ENCODE measurements around the gene GBE1.

GBE1 gene

GRCh38 chr3:81744366-81744765, 17.1 kb downstream of the GBE1 start:
- no peaks in the 10 kb centered on the region for H3K9me3 Mint-ChIP-seq
- DNase-seq (ENCODE audit: low spot score in 2 of 2) (no peak), ATAC-seq (replicated peaks; ENCODE audit: extremely low read depth, poor library complexity, severe bottlenecking) (no peak)
- no peaks in the 10 kb centered on the region for H3K36me3 Mint-ChIP-seq (ENCODE audit: insufficient read depth)
- H3K4me3 Mint-ChIP-seq = no peak overlapping the region
- no peaks in the 10 kb centered on the region for H3K27me3 Mint-ChIP-seq
- no peaks in the 10 kb centered on the region for H3K4me1 Mint-ChIP-seq
- H3K27ac Mint-ChIP-seq (ENCODE audit: low read depth) = no peak overlapping the region

- DNase-seq (ENCODE audit: low spot score in 2 of 2) = no peak
- Mint-ChIP-seq H3K27ac (ENCODE audit: low read depth) (no peak overlapping the region), H3K4me3 (no peak overlapping the region), H3K4me1 (no peaks in the 10 kb centered on the region), H3K36me3 (ENCODE audit: insufficient read depth) (no peaks in the 10 kb centered on the region), H3K9me3 (no peaks in the 10 kb centered on the region), H3K27me3 (no peaks in the 10 kb centered on the region)
- ATAC-seq (replicated peaks; ENCODE audit: extremely low read depth, poor library complexity, severe bottlenecking) = no peak
Measured at GRCh38 chr3:81743096-81744025, 18.1 kb downstream of the GBE1 start.

- H3K9me3 Mint-ChIP-seq = no peaks in the 10 kb centered on the region
- ATAC-seq (replicated peaks; ENCODE audit: extremely low read depth, poor library complexity, severe bottlenecking) = no peak
- no peaks in the 10 kb centered on the region for H3K4me1 Mint-ChIP-seq
- no peaks in the 10 kb centered on the region for H3K27me3 Mint-ChIP-seq
- no peak overlapping the region for H3K27ac Mint-ChIP-seq (ENCODE audit: low read depth)
- H3K4me3 Mint-ChIP-seq = no peak overlapping the region
- no peak for DNase-seq (ENCODE audit: low spot score in 2 of 2)
- no peaks in the 10 kb centered on the region for H3K36me3 Mint-ChIP-seq (ENCODE audit: insufficient read depth)
Measured at GRCh38 chr3:81742581-81742980, 18.9 kb downstream of the GBE1 start.

- Mint-ChIP-seq H3K4me1 (no peaks in the 10 kb centered on the region), H3K27me3 (no peaks in the 10 kb centered on the region), H3K27ac (ENCODE audit: low read depth) (no peak overlapping the region), H3K36me3 (ENCODE audit: insufficient read depth) (no peaks in the 10 kb centered on the region), H3K4me3 (no peak overlapping the region), H3K9me3 (no peaks in the 10 kb centered on the region)
- ATAC-seq (replicated peaks; ENCODE audit: extremely low read depth, poor library complexity, severe bottlenecking) (no peak), DNase-seq (ENCODE audit: low spot score in 2 of 2) (no peak)
Measured at GRCh38 chr3:81741216-81741615, 20.2 kb downstream of the GBE1 start.

GRCh38 chr3:81740731-81741130, 20.7 kb downstream of the GBE1 start:
- Mint-ChIP-seq H3K9me3 (no peaks in the 10 kb centered on the region), H3K4me3 (no peak overlapping the region), H3K27me3 (no peaks in the 10 kb centered on the region), H3K4me1 (no peaks in the 10 kb centered on the region), H3K36me3 (ENCODE audit: insufficient read depth) (no peaks in the 10 kb centered on the region), H3K27ac (ENCODE audit: low read depth) (no peak overlapping the region)
- DNase-seq (ENCODE audit: low spot score in 2 of 2) (no peak), ATAC-seq (replicated peaks; ENCODE audit: extremely low read depth, poor library complexity, severe bottlenecking) (no peak)

GRCh38 chr3:81735334-81735733, 26.1 kb downstream of the GBE1 start:
- ATAC-seq (replicated peaks; ENCODE audit: extremely low read depth, poor library complexity, severe bottlenecking) = no peak
- H3K4me1 Mint-ChIP-seq = no peaks in the 10 kb centered on the region
- H3K4me3 Mint-ChIP-seq = no peak overlapping the region
- no peaks in the 10 kb centered on the region for H3K9me3 Mint-ChIP-seq
- H3K27ac Mint-ChIP-seq (ENCODE audit: low read depth) = no peak overlapping the region
- no peaks in the 10 kb centered on the region for H3K27me3 Mint-ChIP-seq
- no peaks in the 10 kb centered on the region for H3K36me3 Mint-ChIP-seq (ENCODE audit: insufficient read depth)
- no peak for DNase-seq (ENCODE audit: low spot score in 2 of 2)

- H3K27me3 Mint-ChIP-seq = no peaks in the 10 kb centered on the region
Measured at GRCh38 chr3:81734742-81735141, 26.7 kb downstream of the GBE1 start.

GRCh38 chr3:81732642-81733041, 28.8 kb downstream of the GBE1 start:
- Mint-ChIP-seq H3K4me1 (no peaks in the 10 kb centered on the region), H3K27ac (ENCODE audit: low read depth) (no peak overlapping the region), H3K9me3 (no peaks in the 10 kb centered on the region), H3K27me3 (no peaks in the 10 kb centered on the region), H3K36me3 (ENCODE audit: insufficient read depth) (no peaks in the 10 kb centered on the region), H3K4me3 (no peak overlapping the region)
- ATAC-seq (replicated peaks; ENCODE audit: extremely low read depth, poor library complexity, severe bottlenecking) (no peak), DNase-seq (ENCODE audit: low spot score in 2 of 2) (no peak)

More at GRCh38 chr3:81734742-81735141, 26.7 kb downstream of the GBE1 start:
- DNase-seq (ENCODE audit: low spot score in 2 of 2) (no peak), ATAC-seq (replicated peaks; ENCODE audit: extremely low read depth, poor library complexity, severe bottlenecking) (no peak)
- Mint-ChIP-seq H3K4me3 (no peak overlapping the region), H3K36me3 (ENCODE audit: insufficient read depth) (no peaks in the 10 kb centered on the region), H3K9me3 (no peaks in the 10 kb centered on the region), H3K27ac (ENCODE audit: low read depth) (no peak overlapping the region), H3K4me1 (no peaks in the 10 kb centered on the region)

GRCh38 chr3:81728766-81729544, 32.5 kb downstream of the GBE1 start:
- peaks cover 1% of the 10 kb centered on the region for H3K36me3 Mint-ChIP-seq (ENCODE audit: insufficient read depth)
- no peaks in the 10 kb centered on the region for H3K9me3 Mint-ChIP-seq
- no peak for DNase-seq (ENCODE audit: low spot score in 2 of 2)
- no peak overlapping the region for H3K4me3 Mint-ChIP-seq
- H3K27ac Mint-ChIP-seq (ENCODE audit: low read depth) = peak overlapping the region; percentile 73
- no peaks in the 10 kb centered on the region for H3K27me3 Mint-ChIP-seq
- peaks cover 6% of the 10 kb centered on the region for H3K4me1 Mint-ChIP-seq
- no peak for ATAC-seq (replicated peaks; ENCODE audit: extremely low read depth, poor library complexity, severe bottlenecking)

GRCh38 chr3:81726735-81727134, 34.7 kb downstream of the GBE1 start:
- H3K4me3 Mint-ChIP-seq = no peak overlapping the region
- H3K4me1 Mint-ChIP-seq = peaks cover 6% of the 10 kb centered on the region
- H3K9me3 Mint-ChIP-seq = no peaks in the 10 kb centered on the region
- no peak for ATAC-seq (replicated peaks; ENCODE audit: extremely low read depth, poor library complexity, severe bottlenecking)
- H3K27me3 Mint-ChIP-seq = no peaks in the 10 kb centered on the region
- H3K27ac Mint-ChIP-seq (ENCODE audit: low read depth) = no peak overlapping the region
- no peak for DNase-seq (ENCODE audit: low spot score in 2 of 2)
- H3K36me3 Mint-ChIP-seq (ENCODE audit: insufficient read depth) = peaks cover 1% of the 10 kb centered on the region

- no peak overlapping the region for H3K27ac Mint-ChIP-seq (ENCODE audit: low read depth)
- no peak for DNase-seq (ENCODE audit: low spot score in 2 of 2)
- no peaks in the 10 kb centered on the region for H3K9me3 Mint-ChIP-seq
- peaks cover 6% of the 10 kb centered on the region for H3K4me1 Mint-ChIP-seq
- H3K36me3 Mint-ChIP-seq (ENCODE audit: insufficient read depth) = peaks cover 1% of the 10 kb centered on the region
- ATAC-seq (replicated peaks; ENCODE audit: extremely low read depth, poor library complexity, severe bottlenecking) = no peak
- H3K27me3 Mint-ChIP-seq = no peaks in the 10 kb centered on the region
- H3K4me3 Mint-ChIP-seq = no peak overlapping the region
Measured at GRCh38 chr3:81726132-81726531, 35.3 kb downstream of the GBE1 start.

GRCh38 chr3:81723732-81724313, 37.6 kb downstream of the GBE1 start:
- ATAC-seq (replicated peaks; ENCODE audit: extremely low read depth, poor library complexity, severe bottlenecking) (no peak), DNase-seq (ENCODE audit: low spot score in 2 of 2) (no peak)
- no peak overlapping the region for H3K4me3 Mint-ChIP-seq
- no peaks in the 10 kb centered on the region for H3K9me3 Mint-ChIP-seq
- H3K4me1 Mint-ChIP-seq = peaks cover 6% of the 10 kb centered on the region
- H3K27ac Mint-ChIP-seq (ENCODE audit: low read depth) = no peak overlapping the region
- H3K27me3 Mint-ChIP-seq = no peaks in the 10 kb centered on the region
- peaks cover 1% of the 10 kb centered on the region for H3K36me3 Mint-ChIP-seq (ENCODE audit: insufficient read depth)
